HG03460 (cell line): ENCODE data around the gene CTNNB1.
"Not testable (repeated sequence)": the region's sequence is repeated elsewhere in the genome, so short reads cannot be mapped to it uniquely, and the experiment has no call there.

ENCODE experiments used
- ATAC-seq: cut with Tn5 transposase; IDR thresholded peaks from one replicate; pipeline ENCODE4 v1.9.1; 2021; ENCODE audit not compliant: unreplicated experiment

CTNNB1 gene

DNA sequence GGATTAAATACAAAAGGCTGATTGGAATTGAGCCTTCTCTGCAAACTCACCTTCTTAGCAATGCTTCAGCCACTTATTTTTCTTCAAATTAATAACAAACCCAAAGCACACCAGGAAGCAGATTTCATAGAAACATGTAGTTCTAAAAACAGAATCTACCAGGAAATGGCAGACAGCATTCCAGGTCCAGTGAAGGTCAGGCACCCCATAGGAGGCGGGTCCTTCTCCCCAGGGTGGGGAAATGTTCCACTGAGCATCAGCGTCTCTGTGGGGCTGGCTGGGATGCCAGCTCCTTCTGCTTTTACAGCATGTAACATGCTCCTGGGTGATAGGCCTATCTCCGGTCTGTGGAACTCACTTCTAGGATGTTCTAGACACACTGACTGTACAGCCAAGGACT is 49.2 kb downstream of the CTNNB1 start:
- no peak for ATAC-seq

DNA sequence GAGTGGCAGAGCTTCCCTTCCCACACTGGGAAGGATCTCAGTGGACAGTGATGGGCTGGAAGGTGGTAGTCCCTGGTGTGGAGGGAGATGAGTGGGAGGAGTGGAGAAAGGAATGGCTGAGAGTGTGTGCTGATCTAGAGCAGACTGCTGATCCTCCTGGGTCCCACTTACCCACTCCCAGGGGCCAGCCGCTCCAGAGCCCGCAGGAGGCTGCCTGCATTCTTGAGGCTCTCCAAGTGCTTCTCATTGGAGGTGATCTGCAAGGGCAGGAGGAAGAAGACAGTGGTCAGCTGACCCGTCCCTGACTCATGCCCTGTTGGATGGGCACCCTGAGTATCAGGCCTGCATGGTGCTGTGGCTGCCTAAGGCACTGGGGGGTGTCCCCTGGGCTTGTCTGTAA is 50.0 kb downstream of the CTNNB1 start:
- no peak for ATAC-seq

DNA sequence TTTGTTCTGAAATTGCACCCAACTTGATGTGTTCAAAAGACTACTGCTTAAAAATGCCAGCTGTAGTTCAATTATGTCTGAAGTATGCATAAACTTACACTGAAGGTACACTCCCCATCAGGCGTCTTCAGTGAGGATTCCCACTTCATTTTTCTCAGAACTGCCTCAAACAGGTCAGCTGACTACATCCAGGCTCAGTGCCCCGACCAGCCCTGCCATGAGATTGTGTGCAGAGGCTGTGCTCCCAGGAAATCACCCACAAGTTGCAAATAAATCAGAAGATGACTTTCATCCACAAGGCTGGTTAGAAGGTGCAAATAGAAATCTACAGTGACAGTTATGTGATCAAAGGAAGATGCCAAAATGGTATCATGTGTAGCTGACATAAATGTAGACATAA is 51.5 kb downstream of the CTNNB1 start:
- no peak for ATAC-seq

DNA sequence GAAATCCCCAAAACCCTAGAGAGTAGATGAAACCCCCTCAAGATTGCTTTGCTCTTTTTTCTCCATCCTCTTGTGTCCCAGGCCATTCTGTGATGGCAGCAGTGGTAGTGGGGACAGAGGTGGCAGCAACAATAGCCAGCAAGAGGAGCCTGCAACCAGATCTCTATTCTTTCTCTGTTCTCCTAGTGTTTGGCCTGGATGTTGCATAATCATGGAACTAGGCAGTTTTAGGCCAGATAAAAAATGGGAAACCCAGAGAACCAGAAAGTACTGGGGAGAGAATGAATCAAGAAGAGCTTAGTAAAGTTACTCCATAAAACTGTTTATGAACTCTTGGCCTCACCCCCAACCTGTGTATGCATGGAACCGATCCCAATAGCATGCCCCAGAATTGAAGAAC is 52.3 kb downstream of the CTNNB1 start:
- ATAC-seq, result no peak

DNA sequence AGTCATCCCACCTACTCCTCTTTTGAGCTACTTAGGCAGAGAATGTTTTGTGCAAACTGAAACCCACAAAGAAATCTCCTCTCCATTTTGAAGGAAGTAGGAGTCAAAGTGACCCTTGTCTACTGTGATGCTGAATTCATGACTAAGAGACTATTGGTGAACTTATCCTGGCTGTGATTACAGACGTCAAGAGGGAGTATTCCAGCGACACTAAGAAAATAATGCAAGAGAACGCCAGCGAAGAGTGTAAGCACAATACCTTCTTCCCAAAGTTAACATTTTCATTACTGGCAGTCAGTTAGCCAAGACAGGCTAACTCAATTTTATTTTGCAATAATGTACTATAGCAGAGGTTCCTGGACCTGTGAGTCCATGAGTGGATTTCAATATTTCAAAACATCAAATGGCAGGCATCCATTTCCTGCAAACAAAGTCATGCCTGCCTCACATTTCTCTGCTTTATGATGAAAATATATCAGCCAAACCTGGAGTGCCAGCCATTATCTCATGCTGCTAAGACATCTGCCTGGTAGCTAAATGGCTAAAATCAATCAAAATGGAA is 59.0 kb downstream of the CTNNB1 start:
- no peak for ATAC-seq

DNA sequence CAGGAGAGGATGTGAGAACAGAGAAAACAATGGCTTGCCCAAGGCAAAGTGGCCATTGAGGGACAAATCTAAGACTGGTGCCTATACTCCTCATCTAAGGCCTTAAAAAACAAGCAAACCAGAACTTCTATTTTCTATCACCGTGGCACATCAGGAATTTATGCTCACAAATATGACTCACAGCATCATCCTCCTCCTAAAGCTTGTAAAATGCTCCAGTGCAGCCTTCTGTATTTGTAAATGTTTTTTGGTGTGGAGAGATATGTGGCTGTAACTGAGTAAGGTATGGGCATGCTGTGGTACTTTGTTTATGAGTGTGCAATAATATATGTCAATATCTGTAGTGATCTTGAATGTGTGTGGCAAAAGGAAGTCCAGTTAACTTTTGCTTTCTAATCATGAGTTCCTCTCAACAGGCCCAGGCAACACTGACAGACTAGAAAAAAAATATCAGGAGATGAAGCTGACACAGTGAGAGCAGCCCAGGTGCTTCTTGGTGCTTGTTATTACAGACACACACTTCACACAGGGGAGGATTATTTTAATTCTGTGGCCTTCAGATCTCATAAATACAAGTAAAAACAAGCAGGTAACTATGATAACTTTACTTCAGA is 60.3 kb downstream of the CTNNB1 start:
- no peak for ATAC-seq

DNA sequence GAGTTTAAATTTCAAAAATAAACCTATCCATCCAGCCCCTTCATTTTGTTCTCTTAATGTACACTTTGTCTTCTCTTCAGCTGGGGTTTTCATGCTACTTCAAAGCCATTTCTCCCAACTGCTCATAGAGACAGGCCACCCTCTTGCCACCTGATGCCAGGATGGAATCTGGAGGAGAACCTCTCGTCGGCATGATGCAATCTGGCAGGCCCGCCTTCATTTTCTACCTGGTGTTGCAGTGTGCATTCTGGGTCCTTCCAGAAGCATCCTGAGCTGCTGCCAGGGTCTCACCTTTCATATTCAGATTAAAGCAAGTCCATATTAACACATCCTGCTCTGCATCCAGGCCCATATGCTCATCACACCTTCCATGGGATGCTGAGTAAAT is 60.8 kb downstream of the CTNNB1 start:
- no peak for ATAC-seq

DNA sequence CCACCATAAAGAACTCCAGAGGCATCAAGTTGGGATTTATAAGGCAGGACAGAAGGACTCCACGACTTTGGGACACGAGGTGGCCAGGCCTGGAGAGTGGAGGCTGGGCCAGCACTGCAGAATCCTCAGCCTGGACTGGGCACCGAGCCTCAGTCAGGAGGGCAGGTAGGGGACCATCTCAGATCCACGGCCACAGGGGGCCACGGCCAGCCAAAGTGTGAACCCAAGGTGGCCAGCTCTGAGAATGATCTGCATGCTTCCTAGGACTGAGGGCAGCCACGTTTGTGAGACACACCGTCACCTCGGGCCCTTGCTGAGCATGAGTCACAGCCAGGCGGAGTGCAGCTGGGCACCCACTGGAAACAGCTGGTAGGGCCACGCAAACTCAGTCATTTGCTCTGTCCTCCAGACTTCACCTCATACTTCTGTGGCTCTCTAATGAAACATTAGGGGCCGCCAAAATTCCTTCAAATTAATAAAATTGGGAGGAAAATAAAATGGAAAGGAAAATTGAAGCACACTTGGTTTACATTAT is 65.8 kb downstream of the CTNNB1 start:
- ATAC-seq, result no peak

DNA sequence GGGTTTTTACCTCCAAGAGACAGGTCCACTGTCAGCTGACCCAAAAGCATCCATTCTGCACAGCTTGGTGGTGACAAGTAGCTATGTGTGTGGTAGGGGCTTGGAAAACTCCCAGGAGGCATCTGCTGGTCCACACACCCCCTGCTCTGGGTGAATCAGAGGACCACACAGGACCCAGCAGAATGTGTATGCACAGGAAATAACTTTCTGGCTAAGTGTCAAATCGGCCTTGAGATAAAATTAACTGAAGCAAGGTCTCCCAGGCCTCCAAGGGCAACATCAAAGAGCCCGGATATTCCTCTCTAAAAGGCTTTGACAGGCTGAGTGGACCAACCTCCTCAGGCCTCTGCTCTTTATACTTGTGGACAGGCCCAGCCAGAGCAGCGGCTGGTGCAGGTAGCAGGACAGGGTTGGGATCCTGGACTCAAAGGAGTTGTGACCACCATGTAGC is 66.5 kb downstream of the CTNNB1 start:
- ATAC-seq, result no peak

DNA sequence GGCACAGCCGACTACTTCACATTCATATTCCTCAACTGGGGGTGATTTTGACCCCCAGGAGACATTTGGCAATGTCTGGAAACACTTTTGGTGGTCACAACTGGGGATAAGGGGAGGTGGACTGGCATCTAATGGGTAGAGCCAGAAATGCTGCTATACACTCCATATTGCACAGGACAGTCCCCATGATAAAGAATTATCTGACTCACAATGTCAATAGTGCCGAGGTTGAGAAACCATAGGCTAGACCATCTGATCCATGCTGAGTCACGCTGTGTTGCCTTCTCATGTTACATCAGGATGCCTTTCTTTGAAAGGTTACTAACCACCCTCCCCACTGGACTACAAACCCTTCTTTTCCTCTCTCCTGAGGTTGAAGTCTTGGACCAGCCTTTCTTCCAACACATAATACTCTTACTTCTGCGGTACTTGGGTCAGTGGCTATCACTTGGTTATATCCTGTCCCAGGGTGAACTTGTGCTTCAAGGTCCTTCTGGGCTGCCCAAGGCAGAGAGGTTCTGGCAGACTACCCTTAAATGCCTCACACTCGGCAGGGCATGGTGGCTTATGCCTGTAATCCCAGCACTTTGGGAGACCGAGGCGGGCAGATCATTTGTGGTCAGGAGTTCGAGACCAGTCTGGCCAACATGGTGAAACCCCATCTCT is 68.8 kb downstream of the CTNNB1 start:
- no peak for ATAC-seq

DNA sequence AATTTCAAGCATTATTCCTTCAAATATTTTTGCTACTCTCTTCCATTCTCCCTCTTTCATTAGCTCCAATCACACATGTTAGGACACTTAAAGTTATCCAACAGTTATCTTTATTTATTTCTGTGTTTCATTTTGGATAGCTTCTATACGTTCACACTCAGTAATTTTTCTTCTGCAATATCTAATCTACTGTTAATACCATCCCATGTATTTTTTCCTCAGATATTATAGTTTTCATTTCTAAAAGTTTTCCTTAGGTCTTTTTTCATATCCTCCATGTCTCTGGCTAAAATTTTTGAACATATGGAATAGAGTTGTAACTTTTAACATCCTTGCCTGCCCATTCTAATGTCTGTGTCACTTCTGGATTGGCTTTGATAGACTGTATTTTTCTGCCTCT is 73.4 kb downstream of the CTNNB1 start:
- no peak for ATAC-seq

DNA sequence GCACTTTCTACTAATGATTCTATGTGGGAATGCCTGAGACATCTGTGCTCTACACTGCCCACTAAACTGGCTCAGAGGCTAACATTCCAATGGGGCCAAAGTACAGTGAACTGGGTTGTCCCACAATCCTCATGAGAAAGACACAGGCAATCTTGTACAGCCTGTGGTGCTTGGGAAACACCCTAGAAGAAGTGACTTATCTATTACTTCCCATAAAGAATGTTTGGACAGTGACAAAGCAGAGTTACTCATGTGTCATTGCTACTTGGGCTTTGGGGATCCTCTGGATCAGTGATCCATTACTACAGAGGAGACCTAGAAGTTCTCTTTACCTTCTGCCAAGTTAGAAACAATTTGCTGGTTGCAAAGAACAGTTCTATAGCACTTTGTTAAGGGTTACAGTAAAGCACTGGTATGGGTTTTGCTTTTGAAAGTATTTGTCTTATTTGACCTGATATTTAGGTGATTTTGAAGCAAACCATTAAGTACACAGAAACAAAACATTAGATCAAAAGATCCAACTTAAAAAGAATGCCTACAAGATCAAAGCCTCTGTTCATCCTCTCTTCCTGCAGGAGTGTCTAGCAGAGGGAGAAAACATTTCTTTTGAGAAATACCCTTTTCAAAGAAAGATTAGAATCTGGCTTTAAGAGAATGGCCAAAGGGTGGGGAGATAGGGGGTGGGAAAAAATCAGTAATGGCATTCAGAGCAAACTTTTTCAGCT is 75.8 kb downstream of the CTNNB1 start:
- no peak for ATAC-seq

DNA sequence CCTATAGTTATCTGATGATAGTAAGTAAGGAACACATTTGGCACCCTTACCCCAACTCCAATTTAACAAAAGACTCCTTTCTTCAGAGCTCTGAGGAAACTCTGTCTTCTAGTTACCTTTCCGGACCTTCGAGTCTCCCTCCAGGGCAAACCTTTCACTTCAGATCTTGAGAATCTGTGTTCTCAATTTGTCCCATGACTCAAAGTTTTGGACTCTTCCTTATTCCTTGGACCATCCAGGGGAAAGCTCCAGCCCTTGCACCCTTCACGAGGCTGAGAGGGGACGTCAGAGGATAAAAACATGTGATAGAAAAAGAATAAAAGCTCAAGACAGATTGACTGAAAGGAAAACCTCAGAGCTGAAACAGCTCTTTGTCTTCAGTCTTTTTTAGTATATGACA is 76.9 kb downstream of the CTNNB1 start:
- no peak for ATAC-seq

DNA sequence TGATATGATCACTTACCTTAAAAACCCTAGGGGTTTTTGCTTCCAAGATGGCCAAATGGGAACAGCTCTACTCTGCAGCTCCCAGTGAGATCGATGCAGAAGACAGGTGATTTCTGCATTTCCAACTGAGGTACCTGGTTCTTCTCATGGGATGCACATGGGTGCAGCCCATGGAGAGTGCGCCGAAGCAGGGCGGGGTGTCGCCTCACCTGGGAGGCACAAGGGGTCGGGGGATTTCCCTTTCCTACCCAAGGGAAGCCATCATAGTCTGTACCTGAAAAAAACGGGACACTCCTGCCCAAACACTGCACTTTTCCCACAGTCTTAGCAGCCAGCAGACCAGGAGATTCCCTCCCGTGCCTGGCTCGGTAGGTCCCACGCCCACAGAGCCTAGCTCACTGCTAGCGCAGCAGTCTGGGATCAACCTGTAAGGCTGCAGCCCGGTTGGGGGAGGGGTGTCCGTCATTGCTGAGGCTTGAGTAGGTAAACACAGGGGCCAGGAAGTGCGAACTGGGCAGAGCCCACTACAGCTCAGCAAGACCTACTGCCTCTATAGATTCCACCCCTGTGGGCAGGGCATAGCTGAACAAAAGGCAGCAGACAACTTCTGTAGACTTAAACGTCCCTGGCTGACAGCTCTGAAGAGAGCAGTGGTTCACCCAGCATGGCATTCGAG is 78.6 kb downstream of the CTNNB1 start:
- ATAC-seq, result no peak

DNA sequence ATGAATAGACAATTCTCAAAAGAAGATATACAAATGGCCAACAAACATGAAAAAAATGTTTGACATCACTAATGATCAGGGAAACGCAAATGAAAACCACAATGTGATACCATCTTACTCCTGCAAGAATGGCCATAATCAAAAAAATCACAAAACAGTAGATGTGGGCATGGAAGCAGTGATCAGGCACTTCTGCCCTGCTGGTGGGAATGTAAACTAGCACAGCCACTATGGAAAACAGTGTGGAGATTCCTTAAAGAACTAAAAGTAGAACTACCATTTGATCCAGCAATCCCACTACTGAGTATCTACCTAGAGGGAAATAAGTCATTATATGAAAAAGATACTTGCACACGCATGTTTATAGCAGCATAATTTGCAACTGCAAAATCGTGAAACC is 85.6 kb downstream of the CTNNB1 start:
- not testable (repeated sequence) for ATAC-seq

DNA sequence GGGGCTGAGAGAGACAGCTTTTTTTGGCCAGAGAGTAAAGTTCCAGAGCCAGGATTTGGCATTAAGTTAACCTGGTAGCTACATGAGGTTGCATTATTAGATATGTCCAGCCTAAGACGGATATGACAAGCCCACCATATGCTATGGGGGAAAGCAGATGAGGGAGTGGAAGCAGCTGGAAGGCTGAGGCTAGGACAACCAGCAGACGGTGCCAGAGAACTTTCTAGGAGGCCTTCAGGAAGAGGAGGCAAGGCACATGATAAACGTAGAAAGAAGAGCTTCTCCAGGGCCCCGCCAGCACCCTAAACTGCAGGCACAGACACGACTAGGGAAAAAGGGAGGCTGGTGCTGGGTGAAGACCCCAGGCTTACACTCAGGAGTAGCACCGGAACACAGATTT is 87.0 kb downstream of the CTNNB1 start:
- no peak for ATAC-seq

DNA sequence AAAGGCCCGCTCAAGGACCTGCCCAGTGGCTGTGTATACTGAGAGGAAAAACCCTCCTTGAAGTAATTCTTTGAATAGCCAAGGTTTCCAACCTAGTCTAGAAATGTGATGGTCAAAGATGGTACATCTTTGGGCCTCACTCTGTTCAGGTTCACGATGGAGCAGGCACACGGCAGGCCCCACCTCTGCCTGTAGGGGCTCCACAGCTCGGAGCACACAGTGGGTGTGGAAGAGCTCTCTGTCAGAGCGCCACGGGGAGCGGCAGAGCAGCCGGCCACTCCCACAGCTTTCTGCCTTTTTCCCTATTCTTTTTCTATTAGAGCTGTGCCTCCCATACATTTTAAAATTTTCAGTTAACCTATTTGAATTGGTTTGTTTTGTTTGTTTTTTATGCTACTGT is 89.5 kb downstream of the CTNNB1 start:
- ATAC-seq, result no peak
